Spinal cord (tissue), 10 donors: ENCODE data around the gene ICAM4. TPM values are rescaled to one million over a fixed set of nuclear protein-coding genes. Genes with fewer than 3 reads are reported as not detected.
"Not testable (repeated sequence)": the region's sequence is repeated elsewhere in the genome, so short reads cannot be mapped to it uniquely, and the experiment has no call there.

ENCODE experiments used
- DNase-seq, 6 donors: peaks; one replicate each; pipeline versions ENCODE4 v3.0.0 to v3.0.0-alpha.2; 2013 to 2015; ENCODE audit warnings: low spot score in 6 of 6, low read depth in 4 of 6
- H3K27ac ChIP-seq: one replicate; pipeline ENCODE4 v1.5.1; 2013; ENCODE audit warnings: low read depth, low read length, control low read depth
- H3K27me3 ChIP-seq: one replicate; pipeline ENCODE4 v1.6.1; 2013; ENCODE audit warnings: low read length; ENCODE audit not compliant: control insufficient read depth, insufficient read depth
- H3K36me3 ChIP-seq: one replicate; pipeline ENCODE4 v1.6.1; 2013; ENCODE audit warnings: low read length; ENCODE audit not compliant: control insufficient read depth, insufficient read depth
- H3K4me1 ChIP-seq: one replicate; pipeline ENCODE4 v1.6.1; 2013; ENCODE audit warnings: low read length; ENCODE audit not compliant: control insufficient read depth, insufficient read depth
- H3K4me3 ChIP-seq: one replicate; pipeline ENCODE4 v1.5.1; 2013; ENCODE audit warnings: low read depth, low read length, control low read depth
- H3K9me3 ChIP-seq: one replicate; pipeline ENCODE4 v1.6.1; 2013; ENCODE audit warnings: low read length; ENCODE audit not compliant: control insufficient read depth, insufficient read depth
- whole genome bisulfite sequencing: methylation state at CpG from one replicate; pipeline ENCODE4 v1.1.5; 2013; ENCODE audit warnings: missing lambda C conversion rate; ENCODE audit not compliant: insufficient coverage; 5-methylcytosine and 5-hydroxymethylcytosine counted together
- polyA plus RNA-seq, 2 donors: library from polyadenylated mRNA; unstranded; fragments of 120-200 nt; gene quantifications; one replicate each; pipeline ENCODE4 v1.2.1, GENCODE V29; 2013; ENCODE audit not compliant: insufficient read length in 2 of 2
- total RNA-seq, 2 donors: library from RNA; depleted of rRNA in 1 of 2; stranded (reverse); fragments of 120-200 nt in 1 of 2; fragments of >200 nt in 1 of 2; gene quantifications; one replicate each; pipeline versions ENCODE4 v1.2.3 to v1.2.4, GENCODE V29; 2013 to 2014
- donor health status: healthy.

Gene ICAM4
- total and polyA plus RNA-seq, 4 donors, result 0.42 to 1.8 (median 1.1) TPM; not detected in 1

GRCh38 chr19:10279737-10280442 is 6.9 kb upstream of the ICAM4 start:
- DNase-seq, result no peak
- H3K4me1 ChIP-seq, result no peaks in the 10 kb centered on the region
- no peak overlapping the region for H3K4me3 ChIP-seq
- WGBS, result 87% methylated on average over 4 of the region's 5 CpGs
- no peaks in the 10 kb centered on the region for H3K9me3 ChIP-seq
- peaks cover 10% of the 10 kb centered on the region for H3K27me3 ChIP-seq
- peaks cover 2% of the 10 kb centered on the region for H3K36me3 ChIP-seq
- H3K27ac ChIP-seq, result no peak overlapping the region

GRCh38 chr19:10282043-10282442 is 4.7 kb upstream of the ICAM4 start:
- WGBS, result 87% methylated on average over 2 of the region's 5 CpGs
- not testable (repeated sequence) for H3K36me3 ChIP-seq, H3K9me3 ChIP-seq, H3K4me1 ChIP-seq, H3K4me3 ChIP-seq, H3K27ac ChIP-seq, DNase-seq
- peaks cover 17% of the 10 kb centered on the region for H3K27me3 ChIP-seq

GRCh38 chr19:10283301-10284064 is 3.3 kb upstream of the ICAM4 start:
- no peaks in the 10 kb centered on the region for H3K9me3 ChIP-seq
- H3K4me3 ChIP-seq, result no peak overlapping the region
- DNase-seq, result no peak
- H3K36me3 ChIP-seq, result peaks cover 2% of the 10 kb centered on the region
- 48% methylated on average over 18 of the region's 23 CpGs for WGBS
- peaks cover 12% of the 10 kb centered on the region for H3K4me1 ChIP-seq
- H3K27ac ChIP-seq, result no peak overlapping the region
- peaks cover 32% of the 10 kb centered on the region for H3K27me3 ChIP-seq

- Histone ChIP-seq H3K4me3 (no peak overlapping the region), H3K27me3 (peaks cover 37% of the 10 kb centered on the region), H3K27ac (no peak overlapping the region), H3K9me3 (no peaks in the 10 kb centered on the region), H3K36me3 (peaks cover 2% of the 10 kb centered on the region), H3K4me1 (peaks cover 20% of the 10 kb centered on the region)
- WGBS, result 87% methylated on average over 32 of the region's 34 CpGs
- no peak for DNase-seq
These were observed 2.4 kb upstream of the ICAM4 start for GRCh38 chr19:10284065-10284959.

GRCh38 chr19:10284960-10285278 is 1.8 kb upstream of the ICAM4 start:
- WGBS, result 89% methylated on average over 12 of the region's 13 CpGs
- DNase-seq, result no peak
- no peaks in the 10 kb centered on the region for H3K9me3 ChIP-seq
- no peak overlapping the region for H3K4me3 ChIP-seq
- H3K27me3 ChIP-seq, result peaks cover 41% of the 10 kb centered on the region
- H3K4me1 ChIP-seq, result peaks cover 26% of the 10 kb centered on the region
- no peak overlapping the region for H3K27ac ChIP-seq
- H3K36me3 ChIP-seq, result peaks cover 2% of the 10 kb centered on the region

- DNase-seq, result no peak
- H3K9me3 ChIP-seq, result no peaks in the 10 kb centered on the region
- WGBS, result 94% methylated on average over 2 of the region's 4 CpGs
- H3K36me3 ChIP-seq, result peaks cover 2% of the 10 kb centered on the region
- peaks cover 31% of the 10 kb centered on the region for H3K4me1 ChIP-seq
- H3K4me3 ChIP-seq, result no peak overlapping the region
- no peak overlapping the region for H3K27ac ChIP-seq
- peaks cover 46% of the 10 kb centered on the region for H3K27me3 ChIP-seq
These were observed 1.4 kb upstream of the ICAM4 start for GRCh38 chr19:10285393-10285792.

GRCh38 chr19:10288662-10289166 is 2.0 kb downstream of the ICAM4 start:
- no peak overlapping the region for H3K4me3 ChIP-seq
- DNase-seq, result peak in 1 of 6 donors; percentile 51
- peaks cover 74% of the 10 kb centered on the region for H3K27me3 ChIP-seq
- no peaks in the 10 kb centered on the region for H3K9me3 ChIP-seq
- H3K36me3 ChIP-seq, result peaks cover 5% of the 10 kb centered on the region
- WGBS, result under 1% methylated on average over 14 of the region's 23 CpGs
- H3K4me1 ChIP-seq, result peaks cover 61% of the 10 kb centered on the region
- H3K27ac ChIP-seq, result no peak overlapping the region

GRCh38 chr19:10289167-10289835 is 2.5 kb downstream of the ICAM4 start:
- Histone ChIP-seq H3K27me3 (peaks cover 80% of the 10 kb centered on the region), H3K36me3 (peaks cover 7% of the 10 kb centered on the region), H3K27ac (no peak overlapping the region), H3K9me3 (no peaks in the 10 kb centered on the region), H3K4me3 (peak overlapping the region; percentile 9), H3K4me1 (peaks cover 62% of the 10 kb centered on the region)
- DNase-seq, result peak in 2 of 6 donors; percentile 61 to 77
- WGBS, result under 1% methylated on average over 38 of the region's 50 CpGs

GRCh38 chr19:10289836-10290356 is 3.1 kb downstream of the ICAM4 start, which contains the start of gene ICAM5:
TSS of gene ICAM5 (plus strand) at chr19:10289952. CDS start at chr19:10290044, 92 bp downstream.
- peak within 1 kb of the TSS; percentile 9 for H3K4me3 ChIP-seq
- no peak for DNase-seq
- H3K4me1 ChIP-seq, result peaks cover 62% of the 10 kb centered on the region
- under 1% methylated on average over 40 of the region's 45 CpGs for WGBS
- H3K36me3 ChIP-seq, result peaks cover 9% of the 10 kb centered on the region
- no peaks in the 10 kb centered on the region for H3K9me3 ChIP-seq
- H3K27me3 ChIP-seq, result peaks cover 86% of the 10 kb centered on the region
- H3K27ac ChIP-seq, result no peak within 1 kb of the TSS
